ENCODE measurements around the gene COL1A1.

Gene COL1A1

DNA sequence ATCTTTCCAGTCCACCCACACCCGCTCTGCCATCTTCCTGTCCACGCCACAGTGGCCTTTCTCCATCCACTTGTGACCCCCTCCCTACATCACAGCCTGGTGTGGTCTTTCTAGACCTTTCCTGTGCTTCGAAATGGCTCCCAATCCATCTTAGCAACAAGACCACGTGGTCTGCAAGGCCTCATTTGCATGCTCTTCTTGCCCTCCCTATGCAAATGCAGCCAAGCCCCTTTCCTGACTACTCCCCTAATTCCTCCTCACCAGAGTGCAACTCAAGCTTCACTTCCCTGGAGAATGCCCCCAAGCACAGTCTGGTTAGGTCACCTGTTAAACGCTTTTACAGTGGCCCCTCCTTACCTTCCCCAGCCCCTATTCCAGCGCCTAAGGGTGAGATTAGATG, 57.1 kb downstream of the COL1A1 start:
- in situ Hi-C loops (cut with HindIII; ENCODE audit: low sequenced_read_pairs) = no loop called here

DNA sequence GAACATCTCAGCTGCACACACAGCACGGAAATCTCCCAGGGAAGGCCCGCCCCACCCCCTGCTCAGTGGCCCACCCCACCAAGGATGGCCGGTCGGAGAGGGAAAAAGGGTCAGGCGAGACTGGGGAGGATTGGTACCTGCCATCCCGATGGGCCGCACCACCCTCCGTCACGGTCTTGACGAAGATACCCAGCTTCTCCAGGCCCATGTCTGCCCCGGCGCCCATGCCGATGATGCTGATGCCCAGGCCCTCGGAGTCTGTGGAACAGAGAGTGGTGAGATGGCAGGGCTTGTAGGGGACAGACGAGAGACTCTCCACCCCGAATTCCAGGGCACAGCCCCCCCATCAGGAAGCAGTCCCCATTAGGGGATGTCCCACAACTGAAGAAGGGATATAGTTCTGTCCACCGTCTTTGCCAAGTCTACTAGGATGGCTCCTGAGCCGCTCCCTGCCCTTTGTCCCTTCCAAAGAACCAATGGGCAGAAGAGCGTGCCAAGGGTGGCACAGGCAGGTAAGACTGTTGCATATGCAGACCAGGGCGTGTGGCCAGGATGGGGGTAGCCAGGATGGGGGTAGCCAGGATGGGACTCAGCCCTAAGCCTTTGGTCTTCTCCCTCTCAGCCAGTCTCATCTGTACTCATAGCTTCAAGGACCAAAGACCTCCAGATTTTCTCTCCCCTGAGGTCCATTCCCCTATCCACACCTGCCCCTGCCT, 57.8 kb downstream of the COL1A1 start:
- in situ Hi-C loops (cut with HindIII; ENCODE audit: low sequenced_read_pairs) = no loop called here

- in situ Hi-C loops (cut with HindIII; ENCODE audit: low sequenced_read_pairs) = no loop called here
Measured at GRCh38 chr17:50141745-50142110, 59.7 kb downstream of the COL1A1 start.

DNA sequence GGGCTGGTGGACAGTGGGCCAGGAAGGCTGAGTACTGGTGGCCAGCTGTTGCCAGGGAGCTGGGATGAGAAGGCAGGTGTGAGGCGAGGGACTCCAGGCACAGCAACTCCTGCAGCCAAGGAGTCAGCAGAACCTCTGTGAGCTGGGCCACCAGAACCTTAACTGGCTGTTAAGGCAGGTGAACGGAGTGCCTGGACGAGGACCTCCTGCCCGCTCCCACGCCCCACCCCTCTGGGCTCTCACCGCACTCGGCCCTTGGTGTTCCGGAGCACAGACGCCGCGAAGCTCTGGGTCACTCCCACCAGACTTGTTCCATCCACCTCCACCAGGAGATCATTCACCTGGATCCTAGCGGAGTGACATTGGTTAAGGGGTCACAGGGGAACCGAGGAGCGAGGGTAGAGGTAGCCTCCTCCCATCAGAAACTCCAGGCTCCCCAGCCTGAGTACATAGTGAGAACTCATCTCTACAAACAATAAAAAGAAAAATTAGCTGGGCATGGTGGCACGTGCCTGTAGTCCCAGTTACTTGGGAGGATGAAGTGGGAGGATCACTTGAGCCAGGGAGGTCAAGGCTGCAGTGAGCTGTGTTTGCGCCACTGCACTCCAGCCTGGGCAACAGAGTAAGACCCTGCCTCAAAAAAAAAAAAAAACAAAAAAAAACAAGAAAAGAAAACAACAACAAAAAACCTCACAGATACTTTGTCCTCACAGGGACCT, 60.2 kb downstream of the COL1A1 start:
- in situ Hi-C loops (cut with HindIII; ENCODE audit: low sequenced_read_pairs) = no loop called here

GRCh38 chr17:50139950-50140885, 61.2 kb downstream of the COL1A1 start:
- in situ Hi-C loops (cut with HindIII; ENCODE audit: low sequenced_read_pairs) = no loop called here

DNA sequence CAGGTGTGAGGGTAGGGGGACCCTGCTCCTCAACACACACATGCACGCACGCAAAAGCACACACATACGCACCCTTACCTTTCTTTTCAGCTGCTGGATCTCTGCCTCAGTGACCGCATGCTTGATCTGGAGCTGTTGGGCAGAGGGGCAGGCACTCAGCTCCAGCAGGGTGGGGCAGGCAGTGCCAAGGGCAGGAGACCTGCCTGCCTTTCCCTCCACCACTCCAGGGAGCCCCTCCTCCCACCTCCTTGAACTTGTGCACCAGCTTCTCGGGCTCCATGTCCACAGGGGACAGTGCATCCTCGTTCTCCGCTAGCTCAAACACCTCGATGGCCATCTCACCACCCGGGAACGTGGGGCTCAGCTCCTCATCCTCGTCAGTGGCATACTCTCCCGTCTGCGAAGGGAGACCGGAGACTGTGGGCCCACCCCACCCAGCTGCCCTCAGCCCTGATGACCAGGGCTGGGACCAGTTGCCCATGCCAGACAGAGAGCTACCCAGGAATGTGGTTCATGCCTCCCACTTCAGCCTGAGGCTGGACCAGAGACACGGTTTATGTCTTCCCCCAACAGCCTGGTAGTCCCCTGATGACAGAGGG, 62.1 kb downstream of the COL1A1 start:
- in situ Hi-C loops (cut with HindIII; ENCODE audit: low sequenced_read_pairs) = no loop called here

DNA sequence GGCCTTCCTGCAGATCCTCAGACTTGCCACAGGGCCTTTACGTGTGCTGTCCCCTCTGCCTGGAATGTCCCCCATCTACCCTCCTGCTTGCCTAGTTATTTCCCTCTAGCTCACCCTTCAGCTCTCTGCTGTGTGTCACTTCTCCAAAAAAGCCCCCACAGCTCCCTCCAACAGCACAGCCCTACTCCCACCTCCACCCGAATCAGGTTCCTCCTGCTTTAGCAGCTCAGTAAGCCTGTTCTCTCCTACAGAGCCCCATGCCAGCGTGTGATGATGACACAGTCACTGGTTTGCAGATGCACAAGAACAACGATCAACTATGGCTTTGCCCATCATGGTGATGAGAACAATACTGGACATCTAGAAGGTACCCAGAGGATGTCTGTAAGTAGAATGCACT, 64.4 kb downstream of the COL1A1 start:
- in situ Hi-C loops (cut with HindIII; ENCODE audit: low sequenced_read_pairs) = no loop called here

GRCh38 chr17:50136096-50136687, 65.2 kb downstream of the COL1A1 start:
- in situ Hi-C loops (cut with HindIII; ENCODE audit: low sequenced_read_pairs) = no loop called here

- in situ Hi-C loops (cut with HindIII; ENCODE audit: low sequenced_read_pairs) = no loop called here
Measured at GRCh38 chr17:50135316-50136095, 65.9 kb downstream of the COL1A1 start.

GRCh38 chr17:50134206-50135110, 67.0 kb downstream of the COL1A1 start:
- in situ Hi-C loops (cut with HindIII; ENCODE audit: low sequenced_read_pairs) = loop anchor here (5.0 kb wide), 1 partner anchor 57 kb away; no protein-coding TSS in a partner anchor

GRCh38 chr17:50133769-50134099, 67.7 kb downstream of the COL1A1 start:
- in situ Hi-C loops (cut with HindIII; ENCODE audit: low sequenced_read_pairs) = loop anchor here (5.0 kb wide), 1 partner anchor 56 kb away; no protein-coding TSS in a partner anchor
